OCI-LY1 (cell line): ENCODE results near the gene CRK.

ENCODE experiments used
- H2AFZ ChIP-seq: fragments of 200-600 bp; sonication (generic), shearing (Covaris generic); 2 replicates; pipeline ENCODE4 v1.6.0; 2014; ENCODE audit warnings: antibody characterized with exemption, mild to moderate bottlenecking, low read length
- H3F3A ChIP-seq: fragments of 200-600 bp; sonication (generic), shearing (Covaris generic); 2 replicates; pipeline ENCODE4 v1.6.0; 2014; ENCODE audit warnings: mild to moderate bottlenecking, antibody characterized with exemption, low read length, moderate library complexity; ENCODE audit not compliant: insufficient read depth
- H3K27ac ChIP-seq: fragments of 200-600 bp; sonication (generic); 2 replicates; pipeline ENCODE4 v1.5.1; 2014; ENCODE audit warnings: low read length, mixed run types, mild to moderate bottlenecking, low read depth; ENCODE audit not compliant: poor library complexity, severe bottlenecking
- H3K27me3 ChIP-seq: fragments of 200-600 bp; sonication (generic); 2 replicates; pipeline ENCODE4 v1.6.0; 2014; ENCODE audit warnings: antibody characterized with exemption, mild to moderate bottlenecking, low read length, moderate library complexity; ENCODE audit not compliant: insufficient read depth
- H3K36me3 ChIP-seq: fragments of 200-600 bp; sonication (generic); 2 replicates; pipeline ENCODE4 v1.6.1; 2014; ENCODE audit warnings: mild to moderate bottlenecking, antibody characterized with exemption, low read length, moderate library complexity, mixed read lengths; ENCODE audit not compliant: insufficient read depth
- H3K4me1 ChIP-seq: fragments of 200-600 bp; sonication (generic); 2 replicates; pipeline ENCODE4 v1.5.1; 2014; ENCODE audit warnings: mild to moderate bottlenecking, low read length, moderate library complexity; ENCODE audit not compliant: insufficient read depth, severe bottlenecking
- H3K4me2 ChIP-seq: fragments of 200-600 bp; sonication (generic), shearing (Covaris generic); 2 replicates; pipeline ENCODE4 v1.6.1; 2014; ENCODE audit warnings: low read length
- H3K4me3 ChIP-seq: fragments of 200-600 bp; sonication (generic); 2 replicates; pipeline ENCODE4 v1.5.1; 2014; ENCODE audit warnings: low read length, low read depth, mild to moderate bottlenecking, mixed read lengths; ENCODE audit not compliant: poor library complexity, severe bottlenecking
- H3K79me2 ChIP-seq: fragments of 200-600 bp; shearing (Covaris generic); 2 replicates; pipeline ENCODE4 v1.6.1; 2016; ENCODE audit warnings: mixed run types, low read length, mixed read lengths; ENCODE audit not compliant: insufficient read depth
- H3K9ac ChIP-seq: fragments of 200-600 bp; sonication (generic), shearing (Covaris generic); 2 replicates; pipeline ENCODE4 v1.6.1; 2014; ENCODE audit warnings: mild to moderate bottlenecking, low read length, mixed read lengths
- H3K9me2 ChIP-seq: fragments of 200-600 bp; sonication (generic), shearing (Covaris generic); 2 replicates; pipeline ENCODE4 v1.6.1; 2014; ENCODE audit warnings: low read depth, mild to moderate bottlenecking, low read length, mixed read lengths
- H3K9me3 ChIP-seq: fragments of 200-600 bp; shearing (Covaris generic); 2 replicates; pipeline ENCODE4 v1.6.1; 2014; ENCODE audit warnings: low read length, mixed read lengths
- H4K20me1 ChIP-seq: fragments of 200-600 bp; sonication (generic), shearing (Covaris generic); 2 replicates; pipeline ENCODE4 v1.6.0; 2016; ENCODE audit warnings: mild to moderate bottlenecking, low read length; ENCODE audit not compliant: insufficient read depth
- CTCF ChIP-seq: fragments of 200-600 bp; sonication (generic), shearing (Covaris generic); IDR thresholded peaks from 2 replicates; pipeline ENCODE4 v1.5.1; 2017; ENCODE audit warnings: mild to moderate bottlenecking, antibody characterized with exemption, low read length, moderate library complexity, mixed read lengths
- EZH2 ChIP-seq: fragments of 200-600 bp; sonication (generic), shearing (Covaris generic); IDR thresholded peaks from 2 replicates; pipeline ENCODE4 v1.8.0; 2017; ENCODE audit warnings: borderline replicate concordance, mixed run types, mild to moderate bottlenecking, antibody characterized with exemption, low read length, moderate library complexity, mixed read lengths

The CRK gene

DNA sequence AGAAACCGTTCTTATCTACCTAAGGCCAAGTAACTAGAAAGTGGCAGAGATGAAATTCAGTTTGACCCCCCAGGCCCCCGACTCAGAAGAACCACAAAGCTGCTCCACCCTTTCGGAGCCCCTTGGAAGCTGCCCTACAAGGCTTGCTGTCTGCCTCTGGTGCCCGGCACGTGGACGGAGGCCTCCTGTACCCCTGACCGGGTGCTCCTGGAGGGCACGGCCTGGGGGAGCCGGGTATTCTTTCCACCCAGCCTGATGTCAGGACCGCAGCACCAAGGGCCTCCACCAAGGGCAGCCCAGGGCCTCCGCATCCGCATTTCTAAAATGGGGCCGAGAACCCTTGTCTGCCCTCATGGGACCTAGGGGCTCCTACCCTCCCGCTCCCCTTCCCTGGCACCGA lies 15.5 kb upstream of the CRK start:
- TF ChIP-seq EZH2: no peak
- TF ChIP-seq CTCF: no peak
- no peak overlapping the region for H2AFZ ChIP-seq
- H4K20me1 ChIP-seq: no peaks in the 10 kb centered on the region
- no peak overlapping the region for H3K9ac ChIP-seq
- no peaks in the 10 kb centered on the region for H3K27me3 ChIP-seq
- no peaks in the 10 kb centered on the region for H3K9me2 ChIP-seq
- peaks cover 51% of the 10 kb centered on the region for H3K36me3 ChIP-seq
- H3K4me1 ChIP-seq: peaks cover 14% of the 10 kb centered on the region
- H3K27ac ChIP-seq: no peak overlapping the region
- no peaks in the 10 kb centered on the region for H3K9me3 ChIP-seq
- no peaks in the 10 kb centered on the region for H3K79me2 ChIP-seq
- no peaks in the 10 kb centered on the region for H3F3A ChIP-seq
- no peak overlapping the region for H3K4me2 ChIP-seq
- no peak overlapping the region for H3K4me3 ChIP-seq

DNA sequence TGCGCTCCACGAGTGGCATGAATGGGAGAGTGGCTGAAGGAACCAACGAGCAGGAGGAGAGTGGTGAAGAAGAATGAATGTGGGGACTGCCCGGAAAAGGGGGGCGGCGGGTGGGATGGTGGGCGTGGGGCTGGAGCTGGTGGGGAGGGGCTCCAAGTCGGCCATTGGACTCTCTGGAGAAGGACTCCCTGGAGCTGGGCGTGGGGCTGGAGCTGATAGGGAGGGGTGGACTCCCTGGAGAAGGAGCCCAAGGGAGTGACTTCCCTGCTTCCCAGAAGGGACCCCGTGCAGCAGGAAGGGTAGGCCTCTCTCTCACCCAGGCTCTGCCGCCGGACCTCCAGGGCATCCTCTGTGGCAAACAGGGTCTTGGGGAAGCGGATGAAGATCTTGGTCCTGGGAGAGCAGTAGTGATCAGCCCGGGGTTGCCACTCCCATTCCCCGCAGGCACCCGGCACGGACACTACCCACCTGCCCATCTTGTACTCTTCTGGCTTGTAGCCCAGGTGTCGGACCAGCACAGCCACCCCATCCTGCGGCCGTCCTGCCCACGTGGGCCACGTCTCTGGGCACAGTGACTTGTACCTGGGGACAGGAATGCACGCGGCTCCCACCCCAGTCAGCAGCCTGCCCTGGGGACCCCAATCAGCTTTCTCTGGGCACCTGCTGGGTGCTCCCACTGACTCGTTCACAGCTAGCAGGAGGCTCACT lies 14.9 kb upstream of the CRK start:
- TF ChIP-seq EZH2 (no peak), CTCF (no peak)
- H3F3A ChIP-seq: no peaks in the 10 kb centered on the region
- H3K27ac ChIP-seq: no peak overlapping the region
- H3K79me2 ChIP-seq: no peaks in the 10 kb centered on the region
- H3K4me1 ChIP-seq: peaks cover 14% of the 10 kb centered on the region
- H3K9me2 ChIP-seq: no peaks in the 10 kb centered on the region
- H4K20me1 ChIP-seq: no peaks in the 10 kb centered on the region
- peaks cover 45% of the 10 kb centered on the region for H3K36me3 ChIP-seq
- no peaks in the 10 kb centered on the region for H3K9me3 ChIP-seq
- no peak overlapping the region for H3K9ac ChIP-seq
- H3K4me3 ChIP-seq: no peak overlapping the region
- no peaks in the 10 kb centered on the region for H3K27me3 ChIP-seq
- no peak overlapping the region for H2AFZ ChIP-seq
- H3K4me2 ChIP-seq: no peak overlapping the region

DNA sequence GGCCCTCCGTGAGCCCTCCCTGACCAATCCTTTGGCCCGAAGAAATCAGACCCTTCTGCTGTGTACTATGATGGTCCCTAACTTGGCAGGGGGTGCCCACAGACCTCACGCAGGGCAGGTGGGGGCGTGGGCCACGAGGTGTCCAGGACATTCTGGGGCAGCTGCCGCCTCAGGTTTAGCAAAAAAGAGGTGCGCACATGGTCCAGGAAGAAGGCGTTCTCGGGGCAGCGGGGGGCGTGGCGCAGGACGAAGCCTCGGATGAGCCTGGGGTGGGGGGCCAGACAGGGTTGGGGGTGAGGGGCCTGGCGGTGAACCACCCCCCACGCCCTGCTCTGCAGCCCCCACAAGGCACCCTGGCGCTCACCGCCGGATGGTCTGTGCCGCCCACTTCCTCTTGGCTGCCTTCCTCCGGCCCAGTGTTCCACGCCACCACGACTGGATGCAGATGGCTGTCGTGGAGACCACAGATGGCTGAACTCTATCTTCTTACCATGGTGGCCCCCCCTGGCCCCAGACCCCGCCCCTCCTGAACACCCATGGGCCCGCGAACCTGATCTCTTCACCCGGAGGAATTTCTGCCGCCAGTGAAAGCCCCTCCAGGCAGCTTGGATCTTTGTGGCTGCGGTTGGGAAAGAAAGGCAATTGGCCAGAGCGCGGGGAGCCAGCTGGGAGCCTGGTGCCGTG lies 14.2 kb upstream of the CRK start:
- H3K36me3 ChIP-seq: peaks cover 44% of the 10 kb centered on the region
- H3F3A ChIP-seq: no peaks in the 10 kb centered on the region
- no peak overlapping the region for H3K9ac ChIP-seq
- H3K9me3 ChIP-seq: no peaks in the 10 kb centered on the region
- no peaks in the 10 kb centered on the region for H3K79me2 ChIP-seq
- no peak overlapping the region for H3K4me2 ChIP-seq
- no peak overlapping the region for H2AFZ ChIP-seq
- H3K4me1 ChIP-seq: peaks cover 12% of the 10 kb centered on the region
- H4K20me1 ChIP-seq: no peaks in the 10 kb centered on the region
- no peak overlapping the region for H3K4me3 ChIP-seq
- TF ChIP-seq CTCF: no peak
- no peak for TF ChIP-seq EZH2
- H3K9me2 ChIP-seq: no peaks in the 10 kb centered on the region
- H3K27me3 ChIP-seq: no peaks in the 10 kb centered on the region
- no peak overlapping the region for H3K27ac ChIP-seq
